Endodermal cell (in vitro differentiated cells): ENCODE data around the gene IHH. TPM values are rescaled to one million over a fixed set of nuclear protein-coding genes. Genes with fewer than 3 reads are reported as not detected.

Experiments
- DNase-seq: peaks from one replicate; pipeline ENCODE4 v3.0.0-alpha.2; 2017
- H3K27ac ChIP-seq: 2 replicates; pipeline ENCODE4 v1.5.1; 2013; ENCODE audit warnings: mild to moderate bottlenecking, low read depth, low read length, moderate library complexity
- H3K27me3 ChIP-seq: 2 replicates; pipeline ENCODE4 v1.6.1; 2013; ENCODE audit warnings: mild to moderate bottlenecking, low read length, moderate library complexity; ENCODE audit not compliant: insufficient read depth, control insufficient read depth, poor library complexity, severe bottlenecking
- H3K36me3 ChIP-seq: 2 replicates; pipeline ENCODE4 v1.7.0; 2013; ENCODE audit warnings: mild to moderate bottlenecking, low read length, moderate library complexity; ENCODE audit not compliant: control insufficient read depth, insufficient read depth
- H3K4me1 ChIP-seq: one replicate; pipeline ENCODE4 v1.7.0; 2013; ENCODE audit warnings: low read length; ENCODE audit not compliant: control insufficient read depth, insufficient read depth
- H3K4me3 ChIP-seq: 2 replicates; pipeline ENCODE4 v1.5.1; 2013; ENCODE audit warnings: mild to moderate bottlenecking, low read length, moderate library complexity
- H3K9ac ChIP-seq: 2 replicates; pipeline ENCODE4 v1.6.1; 2013; ENCODE audit warnings: mild to moderate bottlenecking, low read length, moderate library complexity; ENCODE audit not compliant: poor library complexity, severe bottlenecking; ENCODE audit errors: extremely low read depth
- H3K9me3 ChIP-seq: 2 replicates; pipeline ENCODE4 v1.6.1; 2013; ENCODE audit warnings: mild to moderate bottlenecking, low read length, moderate library complexity; ENCODE audit not compliant: control insufficient read depth
- H3K27ac Mint-ChIP-seq: 2 replicates; pipeline ENCODE4 v1.8.0; 2020; ENCODE audit warnings: mixed read lengths
- H3K27me3 Mint-ChIP-seq: 2 replicates; pipeline ENCODE4 v1.8.0; 2021; ENCODE audit warnings: mild to moderate bottlenecking, mixed read lengths; ENCODE audit not compliant: insufficient read depth
- H3K36me3 Mint-ChIP-seq: 2 replicates; pipeline ENCODE4 v1.8.0; 2020; ENCODE audit warnings: low read depth, mixed read lengths
- H3K4me1 Mint-ChIP-seq: 2 replicates; pipeline ENCODE4 v1.8.0; 2020; ENCODE audit warnings: mixed read lengths
- H3K4me3 Mint-ChIP-seq: 2 replicates; pipeline ENCODE4 v1.8.0; 2020; ENCODE audit warnings: mild to moderate bottlenecking, moderate library complexity, mixed read lengths
- H3K9me3 Mint-ChIP-seq: 2 replicates; pipeline ENCODE4 v1.8.0; 2020; ENCODE audit warnings: mild to moderate bottlenecking, mixed read lengths
- WGBS, 2 experiments: methylation state at CpG; one replicate each; pipeline versions ENCODE4 v1.1.5 to v1.1.7; 2013; ENCODE audit warnings: missing lambda C conversion rate in 2 of 2, mixed read lengths in 1 of 2; ENCODE audit not compliant: insufficient coverage in 1 of 2, insufficient read length in 1 of 2; 5-methylcytosine and 5-hydroxymethylcytosine counted together
- total RNA-seq, 2 donors: library from RNA; stranded (reverse); fragmentation: NEBNext Ultra II Directional in 1 of 2; extraction: Animal tissue kit (Norgen Biotek cat#: 25700) in 1 of 2; gene quantifications; 2 replicates in 1 of 2; 3 replicates in 1 of 2; pipeline ENCODE4 v1.2.1, GENCODE V29; 2021
- TF ChIP-seq, protein P1 (sequence below): fragments of 200-600 bp; sonication (generic); conservative IDR thresholded peaks from 2 replicates; pipeline ENCODE4 v1.5.0; 2021; ENCODE audit warnings: antibody characterized with exemption, mild to moderate bottlenecking

Gene IHH
- total RNA-seq, 2 donors from 2014 or later = 2.1 to 10.3 TPM

DNA sequence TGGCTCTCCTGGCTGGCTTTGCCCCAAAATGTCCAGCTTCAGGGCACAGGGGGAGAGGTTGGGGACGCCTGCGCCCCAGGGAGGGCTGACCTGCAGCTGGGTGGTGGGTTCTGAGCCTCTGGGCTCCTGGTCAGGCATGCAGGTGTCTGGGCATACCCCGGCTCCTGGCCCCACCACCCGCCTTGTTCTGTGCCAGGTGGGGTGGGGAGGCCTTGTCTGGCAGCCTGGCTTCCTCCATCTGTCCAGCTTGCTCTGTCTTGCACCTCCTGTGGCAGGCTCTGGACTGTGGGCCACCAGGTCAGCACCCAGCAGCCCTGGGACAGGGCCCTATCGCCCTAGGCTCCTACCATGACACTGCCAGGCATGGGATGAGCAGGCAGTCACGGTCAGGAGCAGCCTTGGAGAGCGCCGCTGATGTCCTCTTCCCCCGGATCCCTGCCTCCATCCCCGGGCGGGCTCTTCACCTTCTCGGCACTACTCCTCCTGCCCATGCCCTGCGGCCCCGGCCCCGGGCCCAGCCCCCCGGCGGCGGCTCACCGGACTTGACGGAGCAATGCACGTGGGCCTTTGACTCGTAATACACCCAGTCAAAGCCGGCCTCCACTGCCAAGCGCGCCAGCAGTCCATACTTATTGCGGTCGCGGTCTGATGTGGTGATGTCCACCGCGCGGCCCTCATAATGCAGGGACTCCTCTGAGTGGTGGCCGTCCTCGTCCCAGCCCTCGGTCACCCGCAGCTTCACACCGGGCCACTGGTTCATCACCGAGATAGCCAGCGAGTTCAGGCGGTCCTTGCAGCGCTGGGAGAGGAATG, 3.6 kb downstream of the IHH start:
- Histone ChIP-seq H3K4me1 (peaks cover 6% of the 10 kb centered on the region), H3K27me3 (peaks cover 98% of the 10 kb centered on the region), H3K4me3 (peak overlapping the region; percentile 68), H3K27ac (no peak overlapping the region), H3K9ac (no peak overlapping the region), H3K36me3 (no peaks in the 10 kb centered on the region), H3K9me3 (no peaks in the 10 kb centered on the region)
- no peak overlapping the region for H3K4me3 Mint-ChIP-seq
- 24 to 25% methylated on average over 21 to 40 of the region's 40 CpGs for WGBS, 2 experiments
- no peak overlapping the region for H3K27ac Mint-ChIP-seq
- H3K36me3 Mint-ChIP-seq = peaks cover 7% of the 10 kb centered on the region
- H3K9me3 Mint-ChIP-seq = no peaks in the 10 kb centered on the region
- TF ChIP-seq, protein P1, sequence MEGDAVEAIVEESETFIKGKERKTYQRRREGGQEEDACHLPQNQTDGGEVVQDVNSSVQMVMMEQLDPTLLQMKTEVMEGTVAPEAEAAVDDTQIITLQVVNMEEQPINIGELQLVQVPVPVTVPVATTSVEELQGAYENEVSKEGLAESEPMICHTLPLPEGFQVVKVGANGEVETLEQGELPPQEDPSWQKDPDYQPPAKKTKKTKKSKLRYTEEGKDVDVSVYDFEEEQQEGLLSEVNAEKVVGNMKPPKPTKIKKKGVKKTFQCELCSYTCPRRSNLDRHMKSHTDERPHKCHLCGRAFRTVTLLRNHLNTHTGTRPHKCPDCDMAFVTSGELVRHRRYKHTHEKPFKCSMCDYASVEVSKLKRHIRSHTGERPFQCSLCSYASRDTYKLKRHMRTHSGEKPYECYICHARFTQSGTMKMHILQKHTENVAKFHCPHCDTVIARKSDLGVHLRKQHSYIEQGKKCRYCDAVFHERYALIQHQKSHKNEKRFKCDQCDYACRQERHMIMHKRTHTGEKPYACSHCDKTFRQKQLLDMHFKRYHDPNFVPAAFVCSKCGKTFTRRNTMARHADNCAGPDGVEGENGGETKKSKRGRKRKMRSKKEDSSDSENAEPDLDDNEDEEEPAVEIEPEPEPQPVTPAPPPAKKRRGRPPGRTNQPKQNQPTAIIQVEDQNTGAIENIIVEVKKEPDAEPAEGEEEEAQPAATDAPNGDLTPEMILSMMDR = no peak
- H3K27me3 Mint-ChIP-seq = peaks cover 92% of the 10 kb centered on the region
- peaks cover 10% of the 10 kb centered on the region for H3K4me1 Mint-ChIP-seq
- peak; percentile 64 for DNase-seq

DNA sequence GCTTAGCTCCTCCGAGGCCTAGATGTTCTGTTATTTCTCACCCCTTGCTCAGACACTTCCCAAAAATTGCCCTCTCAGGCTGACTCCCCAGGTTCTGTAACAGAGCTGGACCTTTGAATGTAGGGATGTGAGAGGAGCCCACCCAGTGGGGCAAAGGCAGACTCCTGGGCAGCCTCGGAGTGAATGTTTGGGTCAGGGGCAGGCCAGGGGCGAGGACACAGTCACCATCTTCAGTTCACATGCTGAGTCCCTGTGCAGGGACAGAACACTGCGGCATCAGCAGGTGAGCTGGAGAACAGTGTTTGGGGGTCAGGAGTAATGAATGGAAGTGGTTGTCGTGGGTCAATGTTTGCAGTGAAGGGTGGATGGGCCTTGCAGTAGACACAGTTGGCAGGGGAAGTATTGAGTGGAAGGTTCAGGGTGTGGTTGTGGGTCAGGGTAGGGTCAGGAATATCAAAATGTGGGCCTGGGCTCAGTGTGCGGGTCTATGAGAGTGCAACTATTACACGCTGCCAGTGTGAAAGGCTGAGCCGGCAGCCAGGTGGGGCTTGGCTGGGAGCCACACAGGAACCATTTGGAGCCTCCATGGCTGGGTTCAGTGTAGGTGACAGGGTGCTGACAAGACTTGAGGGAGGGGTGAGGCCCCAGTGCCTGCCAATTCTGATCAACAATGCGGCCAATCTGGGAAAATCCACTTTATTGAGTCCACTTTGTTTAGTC, 4.4 kb downstream of the IHH start:
- Histone ChIP-seq H3K4me1 (peaks cover 5% of the 10 kb centered on the region), H3K9ac (no peak overlapping the region), H3K36me3 (no peaks in the 10 kb centered on the region), H3K9me3 (no peaks in the 10 kb centered on the region), H3K27me3 (peaks cover 98% of the 10 kb centered on the region), H3K4me3 (no peak overlapping the region), H3K27ac (no peak overlapping the region)
- no peak overlapping the region for H3K27ac Mint-ChIP-seq
- no peaks in the 10 kb centered on the region for H3K9me3 Mint-ChIP-seq
- 73 to 87% methylated on average over 7 to 8 of the region's 9 CpGs for WGBS, 2 experiments
- TF ChIP-seq, protein P1 = no peak
- no peak overlapping the region for H3K4me3 Mint-ChIP-seq
- H3K36me3 Mint-ChIP-seq = peaks cover 7% of the 10 kb centered on the region
- H3K27me3 Mint-ChIP-seq = peaks cover 89% of the 10 kb centered on the region
- no peak for DNase-seq
- H3K4me1 Mint-ChIP-seq = peaks cover 6% of the 10 kb centered on the region

DNA sequence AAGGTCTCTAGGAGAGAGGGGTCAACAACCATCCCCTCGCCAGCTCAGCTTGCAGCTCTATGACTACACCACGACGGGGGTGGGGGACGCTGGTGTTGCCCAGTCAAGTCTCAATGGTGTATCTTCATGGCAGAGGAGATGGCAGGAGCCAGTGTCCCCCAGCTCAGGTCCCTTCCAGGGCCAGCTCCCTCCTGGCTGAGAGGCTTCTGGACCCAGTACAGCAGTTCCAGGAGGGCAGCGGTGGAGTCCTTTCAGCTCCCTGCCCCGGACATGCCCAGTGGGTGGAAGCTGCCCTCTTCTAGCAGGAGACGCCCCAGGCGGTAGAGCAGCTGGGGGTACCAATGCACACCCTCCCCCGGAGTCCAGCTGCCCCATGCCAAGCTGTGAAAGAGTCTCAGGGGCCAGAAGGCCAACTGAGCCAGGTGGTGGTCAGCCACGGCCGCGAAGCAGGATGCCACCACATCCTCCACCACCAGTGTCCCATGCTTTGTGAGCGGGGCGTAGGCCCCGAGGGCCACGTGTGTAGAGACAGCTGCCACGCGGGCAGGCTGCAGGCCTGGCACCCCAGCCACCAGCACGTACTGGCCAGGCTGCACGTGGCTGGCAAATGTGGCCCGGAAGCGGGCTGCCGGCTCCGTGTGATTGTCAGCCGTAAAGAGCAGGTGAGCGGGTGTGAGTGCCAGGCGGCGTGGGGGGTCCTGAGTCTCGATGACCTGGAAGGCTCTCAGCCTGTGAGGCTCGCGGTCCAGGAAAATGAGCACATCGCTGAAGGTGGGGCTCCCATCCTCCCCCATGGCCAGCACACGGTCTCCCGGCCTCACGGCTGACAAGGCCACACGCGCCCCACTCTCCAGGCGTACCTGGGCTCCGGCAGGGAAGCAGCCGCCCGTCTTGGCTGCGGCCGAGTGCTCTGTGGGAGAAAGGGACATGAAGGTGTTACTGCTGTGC, 5.5 kb downstream of the IHH start:
- H3K27me3 ChIP-seq = peaks cover 100% of the 10 kb centered on the region
- Mint-ChIP-seq H3K27ac (no peak overlapping the region), H3K9me3 (no peaks in the 10 kb centered on the region), H3K4me3 (no peak overlapping the region), H3K36me3 (peaks cover 7% of the 10 kb centered on the region), H3K27me3 (peaks cover 93% of the 10 kb centered on the region), H3K4me1 (peaks cover 6% of the 10 kb centered on the region)
- H3K4me3 ChIP-seq = no peak overlapping the region
- H3K9ac ChIP-seq = no peak overlapping the region
- no peak for DNase-seq
- no peaks in the 10 kb centered on the region for H3K9me3 ChIP-seq
- WGBS, 2 experiments = 90 to 94% methylated on average over 30 to 43 of the region's 43 CpGs
- no peak overlapping the region for H3K27ac ChIP-seq
- TF ChIP-seq, protein P1 = no peak
- no peaks in the 10 kb centered on the region for H3K36me3 ChIP-seq
- H3K4me1 ChIP-seq = peaks cover 5% of the 10 kb centered on the region
